RCC 7860 (cell line): Measurements from ENCODE around the gene LRRC17.
A peak's percentile ranks its signal among the peaks of the same experiment; 100 is the strongest.

Experiments
- DNase-seq: peaks from one replicate; pipeline ENCODE4 v3.0.0-alpha.2; 2015; ENCODE audit warnings: low spot score
- FAIRE-seq: peaks from 2 replicates; lab custom pipeline; 2012; peaks lifted over from hg19 to GRCh38; lab: Jason Lieb, UNC

The LRRC17 gene

GRCh38 chr7:102912742-102913141 is at the start of gene LRRC17:
TSS of gene LRRC17 (plus strand) at chr7:102913000. CDS start at chr7:102933914, 20,914 bp downstream.
- DNase-seq (no peak), FAIRE-seq (no peak)

GRCh38 chr7:102864958-102865357 is 47.8 kb upstream of the LRRC17 start:
- FAIRE-seq, result no peak
- DNase-seq, result no peak

- DNase-seq (no peak), FAIRE-seq (no peak)
Observed at GRCh38 chr7:102866535-102867215, 46.1 kb upstream of the LRRC17 start.

GRCh38 chr7:102869195-102869594 is 43.6 kb upstream of the LRRC17 start:
- FAIRE-seq (no peak), DNase-seq (no peak)

GRCh38 chr7:102872460-102872859 is 40.3 kb upstream of the LRRC17 start:
- DNase-seq (peak; percentile 99), FAIRE-seq (peak; percentile 95)

GRCh38 chr7:102873470-102874165 is 39.2 kb upstream of the LRRC17 start:
- FAIRE-seq, result no peak

GRCh38 chr7:102874166-102874829 is 38.5 kb upstream of the LRRC17 start:
- peak; percentile 97 for DNase-seq
- FAIRE-seq, result peak; percentile 98

More at GRCh38 chr7:102873470-102874165, 39.2 kb upstream of the LRRC17 start:
- peak; percentile 61 for DNase-seq

GRCh38 chr7:102874966-102875365 is 37.8 kb upstream of the LRRC17 start:
- FAIRE-seq, result no peak
- no peak for DNase-seq

GRCh38 chr7:102875700-102876295 is 37.0 kb upstream of the LRRC17 start:
- DNase-seq (peak; percentile 100), FAIRE-seq (peak; percentile 99)

- peak; percentile 46 for DNase-seq
- peak; percentile 85 for FAIRE-seq
Observed at GRCh38 chr7:102883098-102883860, 29.5 kb upstream of the LRRC17 start.

GRCh38 chr7:102888561-102889233 is 24.1 kb upstream of the LRRC17 start:
- FAIRE-seq, result no peak

GRCh38 chr7:102889851-102890250 is 22.9 kb upstream of the LRRC17 start:
- no peak for FAIRE-seq

More at GRCh38 chr7:102888561-102889233, 24.1 kb upstream of the LRRC17 start:
- no peak for DNase-seq

GRCh38 chr7:102890292-102890970 is 22.4 kb upstream of the LRRC17 start:
- no peak for FAIRE-seq
- DNase-seq, result peak; percentile 39

More at GRCh38 chr7:102889851-102890250, 22.9 kb upstream of the LRRC17 start:
- DNase-seq, result no peak

GRCh38 chr7:102890971-102891692 is 21.7 kb upstream of the LRRC17 start:
- DNase-seq (no peak), FAIRE-seq (no peak)

- DNase-seq (peak; percentile 61), FAIRE-seq (peak; percentile 89)
Observed at GRCh38 chr7:102891693-102892261, 21.0 kb upstream of the LRRC17 start.

GRCh38 chr7:102892631-102893278 is 20.0 kb upstream of the LRRC17 start:
- FAIRE-seq, result peak; percentile 38
- no peak for DNase-seq

- no peak for DNase-seq
- FAIRE-seq, result no peak
Observed at GRCh38 chr7:102895602-102896001, 17.2 kb upstream of the LRRC17 start.

- FAIRE-seq, result no peak
- no peak for DNase-seq
Observed at GRCh38 chr7:102896585-102896984, 16.2 kb upstream of the LRRC17 start.
